ENCODE results near the gene SLC43A2. TPM values are rescaled to one million over a fixed set of nuclear protein-coding genes. Genes with fewer than 3 reads are reported as not detected.

SLC43A2 gene
- total and polyA plus RNA-seq, 10 of the 15 experiments (the other 5 are each of a cell fraction or from before 2014, with no cell fraction given), result 0.03 to 14.0 (median 5.3) TPM

- TF ChIP-seq MLLT1 (IDR thresholded peaks at IDR 0.05) (no peak), ZNF207 (IDR thresholded peaks at IDR 0.05; ENCODE audit: borderline replicate concordance) (no peak), BMI1 (IDR thresholded peaks at IDR 0.05; ENCODE audit: borderline replicate concordance) (no peak), SRF (IDR thresholded peaks at IDR 0.05; ENCODE audit: low read depth in 2 of 2, low read length in 2 of 2) (no peak), ZBTB11 (CRISPR knock-in tag; IDR thresholded peaks at IDR 0.05) (no peak), NR2C1 (IDR thresholded peaks at IDR 0.05) (no peak), MEF2B (IDR thresholded peaks at IDR 0.05; ENCODE audit: partially characterized antibody, poor library complexity, severe bottlenecking) (no peak)
- TF ChIP-seq, protein P1, sequence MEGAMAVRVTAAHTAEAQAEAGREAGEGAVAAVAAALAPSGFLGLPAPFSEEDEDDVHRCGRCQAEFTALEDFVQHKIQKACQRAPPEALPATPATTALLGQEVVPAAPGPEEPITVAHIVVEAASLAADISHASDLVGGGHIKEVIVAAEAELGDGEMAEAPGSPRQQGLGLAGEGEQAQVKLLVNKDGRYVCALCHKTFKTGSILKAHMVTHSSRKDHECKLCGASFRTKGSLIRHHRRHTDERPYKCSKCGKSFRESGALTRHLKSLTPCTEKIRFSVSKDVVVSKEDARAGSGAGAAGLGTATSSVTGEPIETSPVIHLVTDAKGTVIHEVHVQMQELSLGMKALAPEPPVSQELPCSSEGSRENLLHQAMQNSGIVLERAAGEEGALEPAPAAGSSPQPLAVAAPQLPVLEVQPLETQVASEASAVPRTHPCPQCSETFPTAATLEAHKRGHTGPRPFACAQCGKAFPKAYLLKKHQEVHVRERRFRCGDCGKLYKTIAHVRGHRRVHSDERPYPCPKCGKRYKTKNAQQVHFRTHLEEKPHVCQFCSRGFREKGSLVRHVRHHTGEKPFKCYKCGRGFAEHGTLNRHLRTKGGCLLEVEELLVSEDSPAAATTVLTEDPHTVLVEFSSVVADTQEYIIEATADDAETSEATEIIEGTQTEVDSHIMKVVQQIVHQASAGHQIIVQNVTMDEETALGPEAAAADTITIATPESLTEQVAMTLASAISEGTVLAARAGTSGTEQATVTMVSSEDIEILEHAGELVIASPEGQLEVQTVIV (IDR thresholded peaks at IDR 0.05; ENCODE audit: borderline replicate concordance, partially characterized antibody), result no peak
Observed at GRCh38 chr17:1580979-1581676, 47.5 kb downstream of the SLC43A2 start (continued).

Measured in GM12878 (cell line).